ENCODE results near the gene RNF44. TPM values are rescaled to one million over a fixed set of nuclear protein-coding genes. Genes with fewer than 3 reads are reported as not detected.

RNF44 gene
- total RNA-seq, 1 experiment from 2014 or later, result 172 TPM

DNA sequence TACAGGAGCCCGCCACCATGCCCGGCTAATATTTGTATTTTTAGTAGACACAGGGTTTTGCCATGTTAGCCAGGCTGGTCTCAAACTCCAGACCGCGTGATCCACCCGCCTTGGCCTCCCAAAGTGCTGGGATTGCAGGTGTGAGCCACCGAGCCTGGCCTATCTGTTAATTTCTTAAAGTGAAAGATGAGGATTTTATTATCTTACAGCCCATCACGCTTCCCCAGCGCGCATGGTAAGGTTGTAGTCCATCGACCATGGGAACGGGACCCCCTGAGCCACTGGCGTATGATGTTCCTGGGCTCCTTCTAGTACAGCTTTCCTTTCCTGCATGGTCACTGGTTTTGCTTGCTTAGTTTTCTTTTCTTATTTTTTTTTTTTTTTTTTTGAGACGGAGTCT is 20.6 kb upstream of the RNF44 start:
- Histone ChIP-seq H4K8ac (replicated peaks; ENCODE audit: insufficient read length, low read depth, low read length) (no peak overlapping the region), H3K27me3 (ENCODE audit: insufficient read depth, low read length) (no peaks in the 10 kb centered on the region), H4K5ac (ENCODE audit: insufficient read length, low read depth, low read length) (no peak overlapping the region), H3K18ac (ENCODE audit: insufficient read length, low read depth, low read length) (no peak overlapping the region), H4K20me1 (ENCODE audit: control insufficient read depth, insufficient read depth, insufficient read length) (no peaks in the 10 kb centered on the region), H3T11ph (ENCODE audit: low read length) (no peak overlapping the region), H3K27ac (ENCODE audit: insufficient read length, low read depth, low read length) (no peak overlapping the region), H3K79me1 (ENCODE audit: insufficient read depth, low read depth, low read length, poor library complexity, severe bottlenecking) (no peaks in the 10 kb centered on the region), H2AFZ (ENCODE audit: low read length) (no peak overlapping the region), H2BK20ac (ENCODE audit: low read depth, low read length, poor library complexity, severe bottlenecking) (no peak overlapping the region), H3K4ac (ENCODE audit: low read depth, low read length) (no peak overlapping the region), H2BK15ac (ENCODE audit: low read depth, low read length) (no peak overlapping the region), H3K9ac (ENCODE audit: extremely low read depth, insufficient read length, low read length) (no peak overlapping the region), H2BK5ac (ENCODE audit: insufficient read length, low read length) (no peak overlapping the region), H4K91ac (ENCODE audit: insufficient read length, low read depth, low read length) (no peak overlapping the region), H3K23ac (ENCODE audit: insufficient read length, low read depth, low read length) (no peak overlapping the region), H3K14ac (ENCODE audit: insufficient read depth, low read length) (no peak overlapping the region), H3K23me2 (ENCODE audit: insufficient read length, low read depth, low read length, poor library complexity, severe bottlenecking) (no peaks in the 10 kb centered on the region), H2BK12ac (ENCODE audit: insufficient read length, low read depth, low read length) (no peak overlapping the region), H2BK120ac (ENCODE audit: low read depth, low read length, poor library complexity, severe bottlenecking) (no peak overlapping the region), H2AK5ac (ENCODE audit: insufficient read length, low read length) (no peak overlapping the region), H3K56ac (ENCODE audit: insufficient read length, low read depth, low read length) (no peak overlapping the region), H3K79me2 (ENCODE audit: insufficient read depth, low read length) (no peaks in the 10 kb centered on the region), H3K9me3 (ENCODE audit: control insufficient read depth, low read depth, low read length) (no peaks in the 10 kb centered on the region), H3K4me1 (ENCODE audit: insufficient read depth, low read length) (no peaks in the 10 kb centered on the region), H3K4me2 (ENCODE audit: insufficient read depth, insufficient read length, low read length) (no peak overlapping the region)
- Mint-ChIP-seq H3K4me1 (peaks cover 30 to 31% of the 10 kb centered on the region in 2 experiments), H3K4me3 (no peak overlapping the region), H3K27me3 (ENCODE audit: low read depth) (peaks cover 10% of the 10 kb centered on the region), H3K9me3 (peaks cover 0 to 4% of the 10 kb centered on the region in 2 experiments; a peak in 3 of 5 replicates), H3K36me3 (ENCODE audit: insufficient read depth in 1 of 3, low read depth in 3 of 3) (no peaks in the 10 kb centered on the region; a peak in 1 of 7 replicates), H3K27ac (no peak overlapping the region)
- TF ChIP-seq, protein P1, sequence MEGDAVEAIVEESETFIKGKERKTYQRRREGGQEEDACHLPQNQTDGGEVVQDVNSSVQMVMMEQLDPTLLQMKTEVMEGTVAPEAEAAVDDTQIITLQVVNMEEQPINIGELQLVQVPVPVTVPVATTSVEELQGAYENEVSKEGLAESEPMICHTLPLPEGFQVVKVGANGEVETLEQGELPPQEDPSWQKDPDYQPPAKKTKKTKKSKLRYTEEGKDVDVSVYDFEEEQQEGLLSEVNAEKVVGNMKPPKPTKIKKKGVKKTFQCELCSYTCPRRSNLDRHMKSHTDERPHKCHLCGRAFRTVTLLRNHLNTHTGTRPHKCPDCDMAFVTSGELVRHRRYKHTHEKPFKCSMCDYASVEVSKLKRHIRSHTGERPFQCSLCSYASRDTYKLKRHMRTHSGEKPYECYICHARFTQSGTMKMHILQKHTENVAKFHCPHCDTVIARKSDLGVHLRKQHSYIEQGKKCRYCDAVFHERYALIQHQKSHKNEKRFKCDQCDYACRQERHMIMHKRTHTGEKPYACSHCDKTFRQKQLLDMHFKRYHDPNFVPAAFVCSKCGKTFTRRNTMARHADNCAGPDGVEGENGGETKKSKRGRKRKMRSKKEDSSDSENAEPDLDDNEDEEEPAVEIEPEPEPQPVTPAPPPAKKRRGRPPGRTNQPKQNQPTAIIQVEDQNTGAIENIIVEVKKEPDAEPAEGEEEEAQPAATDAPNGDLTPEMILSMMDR (conservative IDR thresholded peaks at IDR 0.05), result no peak
- no peak for DNase-seq
- WGBS (ENCODE audit: extremely low coverage, insufficient read length, low lambda C conversion rate), result no CpG with 5 or more reads among the region's 13 CpGs

Data from H9 (cell line).